ENCODE results near the gene PHF19. TPM values are rescaled to one million over a fixed set of nuclear protein-coding genes. Genes with fewer than 3 reads are reported as not detected.
A peak's percentile ranks its signal among the peaks of the same experiment; 100 is the strongest.

PHF19 gene
- total RNA-seq, 4 donors from 2014 or later: 6.7 to 11.1 (median 9.3) TPM

DNA sequence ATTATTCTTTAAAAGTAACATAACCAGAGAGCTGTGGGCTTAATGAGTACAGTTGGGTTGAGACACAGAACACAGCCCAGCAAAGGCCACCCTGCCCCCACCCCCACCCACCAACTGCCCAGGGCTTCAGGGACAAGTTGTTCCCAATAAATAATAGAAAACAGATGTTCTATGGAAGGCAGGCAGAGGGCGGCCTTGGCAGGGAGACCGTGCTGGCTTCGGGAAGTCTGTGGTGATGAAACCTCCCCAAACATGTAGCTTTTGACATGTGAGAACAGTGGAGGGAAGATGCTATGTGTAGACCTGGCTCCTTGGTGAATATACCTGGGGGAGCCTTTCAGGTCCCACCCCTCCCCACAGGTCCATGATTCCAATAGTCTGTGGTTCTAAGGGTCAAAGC, 39.6 kb upstream of the PHF19 start:
- H3K4me1 ChIP-seq: peaks cover 6 to 25% (median 10%) of the 10 kb centered on the region in 4 donors
- intact Hi-C loops (cut with DNase I; ENCODE audit: low total_unique reads): no loop called here
- H3K4me3 ChIP-seq: no peak overlapping the region
- H3K36me3 ChIP-seq: no peaks in the 10 kb centered on the region
- H3K27ac ChIP-seq: peak overlapping the region; percentile 25 to 63 (median 50)
- TF ChIP-seq CTCF (IDR thresholded peaks at IDR 0.05): no peak
- TF ChIP-seq POLR2AphosphoS5 (IDR thresholded peaks at IDR 0.05): peak in 2 of 3 donors; percentile 58 to 69
- peak; percentile 67 for TF ChIP-seq EP300 (IDR thresholded peaks at IDR 0.05; ENCODE audit: low read depth)
- no peaks in the 10 kb centered on the region for H3K27me3 ChIP-seq
- WGBS, 2 donors (ENCODE audit: low coverage in 1 of 2): 56 to 100% methylated on average over 1 to 3 of the region's 3 CpGs
- no peaks in the 10 kb centered on the region for H3K9me3 ChIP-seq
- in situ Hi-C loops (cut with MboI; ENCODE audit: low pct_ligation_motif_present in 1 of 4, low pct_unique_long_range_greater_than_20kb in 1 of 4, low sequenced_read_pairs in 3 of 4): no loop called here
- DNase-seq: no peak

DNA sequence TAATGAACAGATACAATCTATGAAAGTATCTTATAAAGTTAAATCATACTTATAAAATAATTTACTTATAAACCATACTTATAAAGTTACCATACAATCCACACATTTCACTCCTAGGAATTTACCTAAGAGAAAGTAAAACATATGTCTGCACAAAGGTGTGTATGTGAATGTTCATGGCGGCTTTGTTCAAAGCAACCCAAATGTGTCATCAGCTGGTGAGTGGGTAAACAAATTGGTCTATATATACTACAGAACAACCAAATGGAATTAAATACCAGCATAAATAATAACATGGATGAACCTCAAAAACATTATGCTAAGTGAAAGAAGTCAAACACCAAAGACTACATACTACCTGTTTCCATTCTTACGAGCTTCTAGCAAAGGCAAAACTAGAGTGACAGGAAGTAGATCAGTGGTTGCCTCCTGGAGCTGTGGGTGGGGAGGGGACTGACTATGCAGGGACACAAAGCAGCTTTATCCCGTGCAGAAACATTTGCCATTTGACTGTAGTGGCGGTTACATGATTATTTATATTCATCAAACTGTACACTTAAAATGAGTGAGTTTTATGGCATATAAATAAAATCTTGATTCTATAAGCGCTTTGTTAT, 39.0 kb upstream of the PHF19 start:
- in situ Hi-C loops (cut with MboI; ENCODE audit: low pct_ligation_motif_present in 1 of 4, low pct_unique_long_range_greater_than_20kb in 1 of 4, low sequenced_read_pairs in 3 of 4): no loop called here
- 70 to 72% methylated on average over 5 of the region's 5 CpGs for WGBS, 2 donors (ENCODE audit: low coverage in 1 of 2)
- H3K36me3 ChIP-seq: no peaks in the 10 kb centered on the region
- H3K9me3 ChIP-seq: no peaks in the 10 kb centered on the region
- peaks cover 6 to 25% (median 10%) of the 10 kb centered on the region in 4 donors for H3K4me1 ChIP-seq
- TF ChIP-seq CTCF (IDR thresholded peaks at IDR 0.05) (no peak), EP300 (IDR thresholded peaks at IDR 0.05; ENCODE audit: low read depth) (no peak)
- peak overlapping the region; percentile 25 to 63 (median 42) for H3K27ac ChIP-seq
- H3K4me3 ChIP-seq: no peak overlapping the region
- no peaks in the 10 kb centered on the region for H3K27me3 ChIP-seq
- no peak for DNase-seq
- intact Hi-C loops (cut with DNase I; ENCODE audit: low total_unique reads): no loop called here

GRCh38 chr9:120914953-120915352, 38.0 kb upstream of the PHF19 start:
- no peak for DNase-seq
- Histone ChIP-seq H3K4me1 (peaks cover 6 to 20% (median 10%) of the 10 kb centered on the region in 4 donors), H3K4me3 (no peak overlapping the region), H3K27ac (no peak overlapping the region), H3K27me3 (no peaks in the 10 kb centered on the region), H3K36me3 (no peaks in the 10 kb centered on the region), H3K9me3 (no peaks in the 10 kb centered on the region)
- TF ChIP-seq EP300 (IDR thresholded peaks at IDR 0.05; ENCODE audit: low read depth) (no peak), CTCF (IDR thresholded peaks at IDR 0.05) (no peak), POLR2AphosphoS5 (IDR thresholded peaks at IDR 0.05) (no peak), POLR2A (IDR thresholded peaks at IDR 0.05) (no peak)
- intact Hi-C loops (cut with DNase I; ENCODE audit: low total_unique reads): no loop called here
- 89 to 91% methylated on average over 4 to 6 of the region's 6 CpGs for WGBS, 2 donors (ENCODE audit: low coverage in 1 of 2)
- in situ Hi-C loops (cut with MboI; ENCODE audit: low pct_ligation_motif_present in 1 of 4, low pct_unique_long_range_greater_than_20kb in 1 of 4, low sequenced_read_pairs in 3 of 4): no loop called here

- Histone ChIP-seq H3K36me3 (no peaks in the 10 kb centered on the region), H3K27ac (no peak overlapping the region), H3K4me3 (no peak overlapping the region), H3K4me1 (peaks cover 2 to 15% (median 8%) of the 10 kb centered on the region in 4 donors), H3K27me3 (no peaks in the 10 kb centered on the region), H3K9me3 (no peaks in the 10 kb centered on the region)
- in situ Hi-C loops (cut with MboI; ENCODE audit: low pct_ligation_motif_present in 1 of 4, low pct_unique_long_range_greater_than_20kb in 1 of 4, low sequenced_read_pairs in 3 of 4): no loop called here
- TF ChIP-seq POLR2A (IDR thresholded peaks at IDR 0.05) (no peak), POLR2AphosphoS5 (IDR thresholded peaks at IDR 0.05) (no peak), EP300 (IDR thresholded peaks at IDR 0.05; ENCODE audit: low read depth) (no peak), CTCF (IDR thresholded peaks at IDR 0.05) (no peak)
- 76 to 90% methylated on average over 3 of the region's 3 CpGs for WGBS, 2 donors (ENCODE audit: low coverage in 1 of 2)
- no peak for DNase-seq
- intact Hi-C loops (cut with DNase I; ENCODE audit: low total_unique reads): no loop called here
Observed at GRCh38 chr9:120914396-120914795, 37.4 kb upstream of the PHF19 start.
